Vagina (tissue), 2 donors: ENCODE data around the gene SRSF12.

Experiments used
- POLR2A ChIP-seq, 2 donors: fragments of 450-650 bp; IDR thresholded peaks; one replicate each; pipeline ENCODE4 v1.6.1; 2017; ENCODE audit warnings: antibody characterized with exemption in 2 of 2, mild to moderate bottlenecking in 2 of 2, moderate library complexity in 2 of 2
- POLR2AphosphoS5 ChIP-seq, 2 donors: sonication (generic); formaldehyde crosslinking; IDR thresholded peaks; one replicate each; pipeline ENCODE4 v1.9.0; 2017; ENCODE audit warnings: antibody characterized with exemption in 2 of 2, mild to moderate bottlenecking in 2 of 2, low read depth in 1 of 2; ENCODE audit not compliant: insufficient read depth in 1 of 2
- TF ChIP-seq, protein P1 (sequence below), 3 experiments: fragments of 450-650 bp in 2 of 3; fragments of 200-600 bp in 1 of 3; sonication (generic) in 1 of 3; IDR thresholded peaks; one replicate each; pipeline ENCODE4 v1.5.1; 2017 to 2019; ENCODE audit warnings: antibody characterized with exemption in 3 of 3, mild to moderate bottlenecking in 2 of 3, moderate library complexity in 2 of 3

DNA sequence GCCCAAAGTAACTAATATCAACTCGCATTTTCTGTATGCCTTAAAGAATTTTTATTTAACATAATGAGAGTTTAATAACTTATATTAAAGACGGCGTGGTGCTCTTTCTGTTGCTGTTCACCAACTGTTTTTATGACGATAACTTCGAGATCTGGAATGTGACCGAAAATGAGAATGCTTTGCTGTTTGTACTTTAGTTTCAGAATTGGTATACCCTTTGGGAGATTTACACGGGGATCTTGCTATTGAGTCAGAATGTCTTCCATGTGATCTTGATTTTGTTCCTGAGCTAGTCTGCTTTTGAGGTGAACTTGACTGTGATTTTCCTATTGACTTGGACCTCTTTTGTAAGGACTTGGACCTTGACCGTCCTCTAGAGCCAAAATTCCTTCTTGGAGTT lies 19.4 kb downstream of the SRSF12 start:
- TF ChIP-seq, protein P1, sequence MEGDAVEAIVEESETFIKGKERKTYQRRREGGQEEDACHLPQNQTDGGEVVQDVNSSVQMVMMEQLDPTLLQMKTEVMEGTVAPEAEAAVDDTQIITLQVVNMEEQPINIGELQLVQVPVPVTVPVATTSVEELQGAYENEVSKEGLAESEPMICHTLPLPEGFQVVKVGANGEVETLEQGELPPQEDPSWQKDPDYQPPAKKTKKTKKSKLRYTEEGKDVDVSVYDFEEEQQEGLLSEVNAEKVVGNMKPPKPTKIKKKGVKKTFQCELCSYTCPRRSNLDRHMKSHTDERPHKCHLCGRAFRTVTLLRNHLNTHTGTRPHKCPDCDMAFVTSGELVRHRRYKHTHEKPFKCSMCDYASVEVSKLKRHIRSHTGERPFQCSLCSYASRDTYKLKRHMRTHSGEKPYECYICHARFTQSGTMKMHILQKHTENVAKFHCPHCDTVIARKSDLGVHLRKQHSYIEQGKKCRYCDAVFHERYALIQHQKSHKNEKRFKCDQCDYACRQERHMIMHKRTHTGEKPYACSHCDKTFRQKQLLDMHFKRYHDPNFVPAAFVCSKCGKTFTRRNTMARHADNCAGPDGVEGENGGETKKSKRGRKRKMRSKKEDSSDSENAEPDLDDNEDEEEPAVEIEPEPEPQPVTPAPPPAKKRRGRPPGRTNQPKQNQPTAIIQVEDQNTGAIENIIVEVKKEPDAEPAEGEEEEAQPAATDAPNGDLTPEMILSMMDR (IDR thresholded peaks at IDR 0.05), result no peak
- no peak for TF ChIP-seq POLR2AphosphoS5 (IDR thresholded peaks at IDR 0.05; ENCODE audit: insufficient read depth in 1 of 2, low read depth in 1 of 2)
- TF ChIP-seq POLR2A (IDR thresholded peaks at IDR 0.05), result no peak
